ENCODE measurements around the gene PSKH1.
"Not testable (repeated sequence)": the region's sequence is repeated elsewhere in the genome, so short reads cannot be mapped to it uniquely, and the experiment has no call there.

The PSKH1 gene

DNA sequence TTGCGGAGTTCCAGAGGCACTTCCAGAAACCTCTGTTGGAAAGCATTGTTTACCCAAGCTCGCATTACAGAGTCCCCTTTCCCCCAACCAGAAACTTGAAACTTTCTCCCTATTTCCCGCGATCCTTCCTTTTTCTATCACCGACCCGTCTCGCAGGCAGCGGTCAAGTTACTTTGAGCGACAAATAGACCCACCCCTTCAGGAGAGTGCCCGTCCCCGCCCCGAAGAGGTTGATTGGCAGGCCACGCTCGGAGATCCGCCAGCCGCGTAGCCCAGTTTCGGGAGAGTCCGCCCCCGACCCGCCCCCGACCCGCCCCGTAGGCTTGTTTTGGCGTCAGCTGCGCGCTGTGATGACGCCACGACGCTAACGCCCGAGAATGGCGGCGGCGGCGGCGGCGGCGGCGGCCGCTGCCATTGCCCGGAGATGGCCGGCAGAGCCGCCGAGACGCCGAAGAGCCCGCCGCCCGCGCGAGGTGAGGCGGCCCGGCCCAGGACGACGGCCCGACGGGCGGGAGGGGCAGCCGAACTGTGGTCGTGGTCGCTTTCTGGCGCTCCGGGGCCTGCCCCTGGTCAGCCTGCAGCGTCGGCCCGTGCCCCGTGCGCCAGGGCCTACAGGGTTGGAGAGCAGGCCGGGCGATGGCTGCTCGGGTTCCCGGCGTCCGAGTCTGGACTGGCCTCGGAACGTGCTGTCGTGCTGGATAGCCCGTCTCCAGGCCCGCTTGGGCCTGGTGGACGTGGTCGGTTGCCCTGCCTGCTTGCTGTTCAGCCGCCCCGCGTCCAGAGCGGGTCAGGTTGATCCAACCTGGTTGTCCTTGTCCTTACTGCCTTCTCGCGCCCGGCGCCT is at the start of gene PSKH1:
Gene PSKH1 (plus strand): TSS at position 356 of the 844 bp plus-strand sequence. CDS start 15,496 bp downstream, outside the sequence.
- peak; percentile 90 for DNase-seq

DNA sequence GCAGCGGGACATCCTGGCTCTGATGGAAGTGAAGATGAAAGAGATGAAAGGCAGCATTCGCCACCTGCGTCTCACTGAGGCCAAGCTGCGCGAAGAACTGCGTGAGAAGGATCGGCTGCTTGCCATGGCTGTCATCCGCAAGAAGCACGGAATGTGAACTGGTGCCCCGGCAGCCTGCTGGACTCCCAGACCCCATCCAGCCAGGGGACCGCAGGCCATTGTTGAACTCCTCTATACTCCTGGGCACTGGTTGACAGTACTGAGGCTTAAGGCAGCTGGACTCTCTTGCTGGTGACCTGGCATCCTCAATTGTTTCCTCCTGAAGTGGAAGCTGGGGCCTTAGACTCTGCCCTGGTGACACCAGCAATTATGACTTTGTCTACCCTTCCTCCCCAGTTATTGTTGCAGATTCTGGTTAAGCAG is 49.7 kb upstream of the PSKH1 start:
- no peak for DNase-seq

GRCh38 chr16:67844497-67844896 is 48.6 kb upstream of the PSKH1 start:
- DNase-seq: no peak

DNA sequence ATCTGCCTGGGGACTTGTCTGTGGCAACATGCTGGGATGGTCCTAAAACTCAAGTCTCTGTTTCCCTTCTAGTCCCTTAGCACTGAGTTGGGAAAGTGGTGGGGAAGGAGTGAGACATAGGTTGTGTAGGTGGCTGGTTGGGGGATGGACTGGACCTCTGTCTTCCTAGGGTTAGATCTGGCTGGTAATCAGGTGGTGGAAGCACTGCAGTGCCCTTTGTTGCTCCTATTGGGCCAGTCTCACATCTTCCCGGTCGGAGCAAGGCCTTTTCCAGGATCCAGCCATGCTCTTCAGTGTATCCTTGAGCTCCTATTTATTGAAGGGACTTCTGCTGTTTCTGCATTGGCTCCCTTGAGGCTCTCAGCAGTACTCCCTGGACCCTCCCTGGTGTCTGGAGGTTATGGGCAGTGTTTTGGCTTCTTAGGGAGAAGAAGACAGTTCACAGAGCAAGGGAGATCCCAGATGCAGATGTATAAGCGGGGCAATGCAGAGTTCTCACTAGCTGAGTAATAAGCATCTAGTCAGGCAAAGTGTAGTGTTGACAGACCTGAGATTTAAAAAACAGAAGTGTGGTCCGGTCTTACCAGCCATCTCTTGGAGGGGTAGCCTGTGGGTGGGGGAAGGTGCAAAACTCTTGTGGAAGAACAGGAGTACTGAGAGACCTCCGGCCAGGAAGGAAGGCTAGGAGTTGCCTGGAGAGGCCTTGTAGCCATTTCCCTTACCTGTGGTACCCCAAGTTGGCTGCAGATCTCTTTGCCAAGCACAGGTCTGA is 47.6 kb upstream of the PSKH1 start:
- DNase-seq: no peak

DNA sequence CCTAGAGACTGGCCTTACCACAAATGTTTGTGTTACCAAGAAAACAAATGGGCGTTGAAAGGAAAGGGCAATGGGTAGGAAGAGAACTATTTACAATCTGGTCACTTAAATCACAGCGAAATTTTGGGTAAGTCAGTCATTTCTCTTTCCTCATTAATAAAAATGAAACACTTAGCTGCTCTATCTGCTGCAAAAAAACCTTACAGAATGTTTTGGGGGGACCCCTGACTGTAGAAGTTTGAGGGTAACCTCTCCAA is 47.1 kb upstream of the PSKH1 start:
- no peak for DNase-seq

GRCh38 chr16:67846320-67847063 is 46.6 kb upstream of the PSKH1 start, which contains the start of gene NUTF2:
TSS of gene NUTF2 (plus strand) at chr16:67846933. CDS start at chr16:67865131, 18,198 bp downstream.
- peak; percentile 95 for DNase-seq

DNA sequence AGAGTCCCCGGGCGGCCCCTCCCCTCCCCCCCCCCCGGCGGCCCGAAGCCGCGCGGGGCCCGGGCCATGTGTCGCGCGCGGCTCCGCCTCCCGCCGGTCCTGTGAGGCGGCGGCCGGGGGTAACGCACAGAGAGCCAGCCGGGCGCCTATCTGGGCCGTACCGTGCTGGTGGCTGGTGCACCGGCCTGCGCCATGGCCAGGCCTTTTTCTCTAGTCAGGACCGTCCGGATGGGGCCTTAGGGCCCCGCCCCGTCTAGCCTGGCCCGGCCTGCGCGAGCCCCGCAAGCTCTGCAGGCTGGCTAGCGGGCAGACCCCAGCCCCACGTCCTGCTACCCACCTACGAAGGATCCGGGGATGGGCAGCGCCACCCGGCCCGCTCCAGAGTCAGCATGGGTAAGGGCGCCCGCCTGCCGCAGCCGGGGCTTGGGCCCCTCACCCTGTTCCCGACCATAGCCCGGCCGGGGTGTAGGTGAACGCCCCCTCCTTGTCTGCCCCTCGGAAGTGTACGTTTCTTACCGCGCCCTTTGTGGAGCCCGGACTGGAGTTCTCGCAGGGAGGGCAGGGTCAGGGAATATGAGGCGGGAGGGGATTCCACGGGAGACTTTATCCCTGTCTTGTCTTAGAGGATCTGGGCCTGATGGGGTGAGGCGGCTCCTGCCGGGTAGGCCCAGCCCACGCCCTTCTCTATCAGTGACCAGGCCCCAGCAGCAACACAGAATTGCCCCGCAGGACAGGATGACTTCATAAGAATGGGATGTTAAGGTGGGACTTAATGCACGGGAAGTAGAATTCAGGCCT is 45.8 kb upstream of the PSKH1 start, which contains the start of gene CENPT:
Gene CENPT (minus strand): TSS at position 630 of the 798 bp plus-strand sequence. CDS start 13,834 bp downstream, outside the sequence.
- no peak for DNase-seq

DNA sequence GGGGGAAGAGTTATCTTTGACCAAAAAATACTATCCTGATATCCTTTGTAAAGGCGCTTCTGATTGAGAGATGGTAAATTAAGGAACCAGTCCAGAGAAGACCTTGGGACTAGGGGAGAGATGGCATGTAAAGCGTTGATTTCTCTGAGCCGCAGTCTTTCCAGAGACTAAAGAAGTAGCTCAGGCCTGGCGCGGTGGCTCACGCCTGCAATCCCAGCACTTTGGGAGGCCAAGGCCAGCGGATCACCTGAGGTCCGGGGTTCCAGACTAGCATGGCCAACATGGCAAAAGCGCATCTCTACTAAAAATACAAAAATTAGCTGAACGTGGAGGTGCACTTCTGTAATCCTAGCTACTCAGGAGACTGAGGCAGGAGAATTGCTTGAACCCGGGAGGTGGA is 44.9 kb upstream of the PSKH1 start:
- DNase-seq: no peak

- no peak for DNase-seq
Measured at GRCh38 chr16:67853670-67854069, 39.4 kb upstream of the PSKH1 start.

DNA sequence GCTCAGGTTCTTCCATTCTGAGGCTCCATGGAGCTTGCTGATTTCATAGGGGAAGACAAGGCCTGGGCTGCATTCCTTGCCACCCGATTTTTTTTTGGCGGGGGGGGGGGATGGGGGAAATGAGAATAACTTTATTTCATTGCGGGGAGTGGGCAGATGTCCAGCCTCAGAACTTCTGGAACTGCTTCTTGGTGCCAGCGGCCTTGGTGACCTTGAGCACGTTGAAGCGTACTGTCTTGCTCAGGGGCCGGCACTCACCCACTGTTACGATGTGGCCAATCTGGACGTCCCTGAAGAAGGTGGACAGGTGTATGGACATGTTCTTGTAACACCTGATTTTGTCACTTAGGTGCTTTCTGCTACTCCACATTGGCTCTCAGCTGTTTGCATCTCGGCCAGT is 37.3 kb upstream of the PSKH1 start:
- no peak for DNase-seq

- DNase-seq: no peak
Measured at GRCh38 chr16:67856927-67857546, 36.0 kb upstream of the PSKH1 start.

- DNase-seq: peak; percentile 31
Measured at GRCh38 chr16:67857547-67858233, 35.4 kb upstream of the PSKH1 start.

DNA sequence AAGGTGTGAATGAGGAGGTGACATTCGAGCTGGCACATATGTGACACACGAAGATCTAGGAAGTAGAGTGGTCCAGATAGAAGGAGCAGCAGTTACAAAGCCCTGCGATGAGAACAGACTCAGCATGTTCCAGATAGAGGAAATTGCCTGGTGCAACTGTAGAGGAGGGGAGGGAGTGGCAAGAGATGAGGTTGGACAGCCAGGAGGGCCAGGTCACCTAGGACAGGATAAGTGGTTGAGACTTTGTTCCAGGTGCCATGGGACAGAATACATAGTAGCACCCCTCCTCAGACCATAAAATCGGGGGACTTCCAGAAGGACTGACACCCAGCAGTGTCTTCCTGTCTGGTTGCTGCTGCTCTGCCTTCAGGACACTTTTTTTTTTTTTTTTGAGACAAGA is 34.6 kb upstream of the PSKH1 start:
- no peak for DNase-seq

DNA sequence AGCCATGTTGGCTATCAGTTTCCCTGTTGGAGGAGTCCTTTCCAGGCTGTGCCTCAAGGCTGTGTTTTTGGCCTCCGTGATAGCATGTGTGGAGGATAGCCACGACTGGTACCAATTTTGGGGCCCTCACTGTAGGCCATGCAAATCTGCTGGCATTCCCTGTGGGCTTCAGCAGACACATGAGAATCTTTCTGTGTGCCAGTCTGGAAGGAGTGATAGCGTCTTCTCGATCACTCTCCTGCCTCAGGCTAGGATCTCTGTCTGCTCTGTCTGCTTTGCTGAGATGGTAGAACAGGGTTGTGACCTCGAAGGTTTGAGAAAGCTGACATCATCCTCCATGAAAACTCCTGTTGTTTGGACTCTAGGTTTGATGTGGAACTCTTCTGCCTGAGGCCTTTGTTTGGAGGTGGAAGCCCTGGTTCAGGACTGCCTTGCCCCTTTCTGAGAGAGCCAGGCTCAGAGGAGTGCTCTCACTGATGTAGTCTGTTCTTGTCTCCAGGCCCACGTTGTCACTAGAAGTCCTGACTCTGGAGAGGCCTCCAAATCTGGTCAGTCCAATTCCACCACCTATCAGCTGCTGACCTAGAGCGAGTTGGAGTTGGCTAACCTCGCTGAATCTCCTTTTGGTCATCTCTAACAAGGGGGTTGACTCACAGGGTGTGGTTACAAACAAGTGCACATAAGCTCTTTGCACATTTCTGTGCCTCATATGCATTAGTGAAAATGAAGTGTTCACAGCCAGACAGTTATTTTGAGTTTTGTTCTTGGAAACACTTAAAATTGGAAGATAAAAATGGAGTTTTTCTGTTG is 32.3 kb upstream of the PSKH1 start:
- no peak for DNase-seq

DNA sequence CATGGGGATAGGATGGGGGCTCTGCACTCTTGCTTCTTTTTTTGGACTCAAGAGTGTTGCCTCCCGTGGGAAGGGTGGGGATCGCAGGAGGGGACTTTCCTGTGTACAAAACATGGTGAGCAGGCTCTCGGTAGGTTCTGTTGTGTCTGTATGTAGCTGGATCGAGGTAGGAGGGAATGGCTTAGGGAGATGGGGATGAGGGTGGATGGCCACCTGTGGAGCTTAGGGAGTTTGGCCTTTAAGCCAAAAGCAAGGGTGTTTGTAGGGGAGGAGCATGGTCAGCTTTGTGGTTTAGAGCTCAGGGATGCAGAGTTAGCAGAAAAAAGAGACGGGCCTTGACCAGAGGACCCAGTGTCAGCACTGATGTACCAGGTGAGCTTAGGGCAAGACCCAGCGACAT is 31.2 kb upstream of the PSKH1 start:
- DNase-seq: no peak

DNA sequence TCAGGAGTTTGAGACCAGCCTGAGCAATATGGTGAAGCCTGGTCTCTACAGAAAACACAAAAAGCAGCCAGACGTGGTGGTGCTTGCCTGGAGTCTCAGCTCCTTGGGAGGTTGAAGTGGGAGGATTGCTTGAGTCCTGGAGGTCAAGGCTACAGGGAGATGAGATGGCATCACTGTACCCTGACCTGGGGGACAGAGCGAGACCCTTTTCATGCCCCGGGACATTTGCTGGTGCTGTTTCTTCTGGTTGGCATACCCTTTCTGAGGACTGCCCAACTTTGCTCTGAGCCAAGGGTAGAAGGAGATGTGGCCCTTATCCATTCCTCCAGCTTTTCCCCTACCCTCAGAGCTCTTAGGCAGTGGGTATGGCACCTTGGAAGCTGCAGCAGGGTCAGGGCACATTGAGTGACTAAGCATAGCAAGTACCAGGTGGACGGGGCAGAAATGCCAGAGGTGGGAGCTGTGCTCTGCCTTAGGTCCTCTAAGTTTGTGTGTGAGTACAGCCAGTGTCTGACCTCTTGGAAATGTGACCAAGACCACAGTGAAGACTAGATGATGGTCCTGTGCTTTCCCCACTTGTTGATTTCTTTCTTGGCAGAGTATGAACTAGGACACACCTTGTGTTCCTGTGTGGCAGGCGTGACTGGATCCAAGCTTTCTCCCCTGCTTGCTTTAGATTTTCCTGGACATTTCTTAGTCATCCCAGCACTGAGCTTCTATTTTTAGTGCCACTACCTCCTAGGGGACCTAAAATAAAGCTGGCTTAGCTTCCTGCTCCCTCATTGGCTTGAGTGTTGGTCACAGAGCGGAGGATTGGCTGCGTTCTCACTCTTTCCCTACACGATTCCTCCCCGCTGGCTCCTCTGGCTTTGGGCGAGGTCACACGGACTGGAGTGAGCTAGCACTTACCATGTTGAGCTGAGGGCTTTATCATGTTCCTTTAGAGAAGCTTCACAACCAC is 30.2 kb upstream of the PSKH1 start:
- DNase-seq: no peak

- DNase-seq: not testable (repeated sequence)
Measured at GRCh38 chr16:67864044-67864443, 29.0 kb upstream of the PSKH1 start.

- no peak for DNase-seq
Measured at GRCh38 chr16:67864594-67864993, 28.5 kb upstream of the PSKH1 start.

DNA sequence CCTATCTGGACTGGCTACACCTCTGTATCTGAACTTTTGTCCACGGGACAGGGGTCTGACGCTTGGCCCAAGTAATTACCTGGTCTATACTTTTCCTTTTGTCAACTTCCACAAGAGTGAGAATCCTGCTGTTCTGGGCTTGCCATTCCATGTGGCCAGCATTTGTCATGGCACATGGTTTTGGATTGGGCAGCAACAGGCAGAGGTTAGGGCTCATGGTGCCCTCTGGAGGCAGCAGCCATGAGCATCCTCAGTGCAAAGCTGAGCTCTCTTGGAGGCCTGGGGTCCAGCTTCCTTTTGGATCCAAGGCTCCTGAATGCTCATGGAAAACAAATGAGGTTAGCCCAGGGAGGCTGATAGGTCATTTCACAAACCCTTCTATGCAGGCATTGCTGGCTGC is 27.7 kb upstream of the PSKH1 start:
- DNase-seq: no peak
